Mesendoderm (in vitro differentiated cells): Measurements from ENCODE around the gene CCNA2.

Experiments used
- DNase-seq: peaks from one replicate; pipeline ENCODE4 v3.0.0; 2013
- H2AK5ac ChIP-seq: 2 replicates; pipeline ENCODE4 v1.6.1; 2013; ENCODE audit warnings: low read length, inconsistent platforms
- H2BK120ac ChIP-seq: 2 replicates; pipeline ENCODE4 v1.6.1; 2013; ENCODE audit warnings: low read depth, mild to moderate bottlenecking, low read length, moderate library complexity, mixed read lengths
- H2BK15ac ChIP-seq: replicated peaks from 2 replicates; pipeline ENCODE4 v1.6.1; 2013; ENCODE audit warnings: low read depth, mild to moderate bottlenecking, moderate library complexity
- H2BK5ac ChIP-seq: 2 replicates; pipeline ENCODE4 v1.6.1; 2013; ENCODE audit warnings: low read length, inconsistent platforms
- H3K18ac ChIP-seq: 2 replicates; pipeline ENCODE4 v1.6.1; 2013; ENCODE audit warnings: mild to moderate bottlenecking, low read length, mixed read lengths
- H3K23ac ChIP-seq: one replicate; pipeline ENCODE4 v1.6.1; 2013; ENCODE audit warnings: low read length
- H3K27ac ChIP-seq: 2 replicates; pipeline ENCODE4 v1.5.1; 2013; ENCODE audit warnings: low read depth, mild to moderate bottlenecking, inconsistent platforms, low read length, moderate library complexity
- H3K27me3 ChIP-seq: 2 replicates; pipeline ENCODE4 v1.6.1; 2013; ENCODE audit warnings: low read length, control low read depth, mild to moderate bottlenecking, inconsistent platforms; ENCODE audit not compliant: insufficient read depth, poor library complexity
- H3K36me3 ChIP-seq: 2 replicates; pipeline ENCODE4 v1.6.1; 2013; ENCODE audit warnings: low read length, inconsistent platforms; ENCODE audit not compliant: control insufficient read depth, insufficient read depth
- H3K4ac ChIP-seq: one replicate; pipeline ENCODE4 v1.6.1; 2013; ENCODE audit warnings: low read depth, mild to moderate bottlenecking, low read length, moderate library complexity
- H3K4me1 ChIP-seq: 2 replicates; pipeline ENCODE4 v1.6.1; 2013; ENCODE audit warnings: low read depth, low read length, inconsistent platforms; ENCODE audit not compliant: control insufficient read depth
- H3K4me2 ChIP-seq: 2 replicates; pipeline ENCODE4 v1.6.1; 2013; ENCODE audit warnings: low read length
- H3K4me3 ChIP-seq: 2 replicates; pipeline ENCODE4 v1.5.1; 2013; ENCODE audit warnings: mild to moderate bottlenecking, low read length
- H3K56ac ChIP-seq: one replicate; pipeline ENCODE4 v1.6.1; 2013; ENCODE audit warnings: low read length
- H3K79me1 ChIP-seq: 2 replicates; pipeline ENCODE4 v1.6.1; 2013; ENCODE audit warnings: low read length, inconsistent platforms
- H3K79me2 ChIP-seq: 2 replicates; pipeline ENCODE4 v1.6.1; 2013; ENCODE audit warnings: mild to moderate bottlenecking, low read length; ENCODE audit not compliant: control insufficient read depth, insufficient read depth
- H3K9ac ChIP-seq: 2 replicates; pipeline ENCODE4 v1.6.1; 2013; ENCODE audit warnings: low read length, inconsistent platforms
- H4K5ac ChIP-seq: one replicate; pipeline ENCODE4 v1.6.1; 2013; ENCODE audit warnings: low read length
- H4K8ac ChIP-seq: one replicate; pipeline ENCODE4 v1.6.1; 2013; ENCODE audit warnings: low read depth, mild to moderate bottlenecking, control low read depth, low read length, moderate library complexity
- WGBS: extraction: QIAGEN DNeasy Blood & Tissue Kit; methylation state at CpG from one replicate; pipeline ENCODE4 v1.1.7; 2013; ENCODE audit warnings: low lambda C conversion rate, missing lambda C conversion rate; ENCODE audit not compliant: insufficient coverage; ENCODE audit errors: extremely low coverage; 5-methylcytosine and 5-hydroxymethylcytosine counted together

The CCNA2 gene

DNA sequence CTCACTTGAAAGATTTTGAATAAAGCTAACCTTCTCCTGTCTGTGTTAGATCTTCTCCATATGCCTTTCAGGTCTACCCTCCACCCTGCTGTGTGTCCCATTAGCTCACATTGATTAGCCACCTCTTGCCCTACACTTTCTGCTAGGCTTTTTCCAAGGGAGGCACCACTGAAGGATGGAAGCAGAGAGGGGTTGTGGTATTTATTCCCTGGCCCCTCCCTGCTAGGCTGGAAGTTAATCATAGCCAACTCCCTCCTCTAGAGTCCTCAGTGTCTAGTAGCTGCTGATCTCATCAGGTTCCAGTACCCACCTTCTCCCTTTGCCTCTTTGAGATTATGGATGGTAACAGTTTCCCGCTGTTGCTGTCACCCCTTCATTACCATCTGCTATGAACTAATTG is 49.8 kb downstream of the CCNA2 start:
- Histone ChIP-seq H2AK5ac (no peak overlapping the region), H3K56ac (no peak overlapping the region), H2BK15ac (no peak overlapping the region), H4K5ac (no peak overlapping the region), H3K79me2 (no peaks in the 10 kb centered on the region), H4K8ac (no peak overlapping the region), H2BK5ac (no peak overlapping the region), H3K36me3 (no peaks in the 10 kb centered on the region), H3K27ac (no peak overlapping the region), H3K18ac (no peak overlapping the region), H3K23ac (no peak overlapping the region), H2BK120ac (no peak overlapping the region), H3K4me3 (no peak overlapping the region), H3K4ac (no peak overlapping the region), H3K4me2 (no peak overlapping the region), H3K9ac (no peak overlapping the region), H3K4me1 (no peaks in the 10 kb centered on the region), H3K79me1 (no peaks in the 10 kb centered on the region), H3K27me3 (no peaks in the 10 kb centered on the region)
- DNase-seq: peak; percentile 30
- no CpG with 5 or more reads among the region's 1 CpG for WGBS

DNA sequence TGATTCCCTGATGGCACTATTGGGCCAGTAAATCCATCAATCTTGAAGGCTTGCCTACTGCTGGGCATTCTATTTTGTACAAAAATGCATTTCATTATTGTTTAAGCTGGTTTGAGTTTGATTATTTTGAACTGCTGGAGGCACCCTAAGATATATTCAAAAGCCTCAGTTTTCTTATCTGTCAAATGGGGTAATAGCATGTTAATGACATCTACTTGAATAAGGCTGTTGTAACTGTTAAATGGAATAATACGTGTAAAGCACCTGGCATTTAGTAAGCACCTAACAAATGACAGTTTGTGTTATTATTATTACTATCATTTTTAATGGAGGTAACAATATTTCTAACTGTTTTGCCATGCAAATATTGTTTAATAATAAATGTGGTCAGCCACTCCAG is 51.8 kb downstream of the CCNA2 start:
- H2BK120ac ChIP-seq: no peak overlapping the region
- no peaks in the 10 kb centered on the region for H3K27me3 ChIP-seq
- DNase-seq: no peak
- H2AK5ac ChIP-seq: no peak overlapping the region
- no peak overlapping the region for H2BK5ac ChIP-seq
- H4K8ac ChIP-seq: no peak overlapping the region
- H3K79me2 ChIP-seq: no peaks in the 10 kb centered on the region
- H3K36me3 ChIP-seq: no peaks in the 10 kb centered on the region
- no peak overlapping the region for H3K18ac ChIP-seq
- H3K4ac ChIP-seq: no peak overlapping the region
- no peak overlapping the region for H3K56ac ChIP-seq
- H2BK15ac ChIP-seq: no peak overlapping the region
- H3K79me1 ChIP-seq: no peaks in the 10 kb centered on the region
- H3K4me1 ChIP-seq: no peaks in the 10 kb centered on the region
- no peak overlapping the region for H3K4me3 ChIP-seq
- no peak overlapping the region for H4K5ac ChIP-seq
- no CpG with 5 or more reads among the region's 1 CpG for WGBS
- no peak overlapping the region for H3K27ac ChIP-seq
- H3K4me2 ChIP-seq: no peak overlapping the region
- H3K23ac ChIP-seq: no peak overlapping the region
- no peak overlapping the region for H3K9ac ChIP-seq

DNA sequence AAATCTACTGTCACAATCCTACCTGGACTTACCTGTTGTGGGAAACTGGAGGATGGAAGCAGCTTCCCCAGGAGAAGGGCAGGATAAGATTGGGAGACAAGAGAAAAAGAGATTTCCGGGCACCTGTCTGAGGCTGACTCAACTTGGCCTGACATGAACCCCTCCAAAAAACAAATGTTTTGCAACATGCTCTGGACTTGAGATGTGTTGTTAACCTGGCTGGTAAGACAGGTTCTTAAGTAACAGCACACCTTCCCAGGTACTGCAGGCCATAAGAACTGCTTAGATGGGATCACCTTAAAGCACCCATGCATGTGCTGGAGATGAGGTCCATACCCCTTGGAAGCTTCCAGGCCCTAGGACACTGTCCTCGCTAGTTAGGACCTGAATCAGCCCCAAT is 54.3 kb downstream of the CCNA2 start:
- Histone ChIP-seq H2BK5ac (no peak overlapping the region), H3K4me2 (no peak overlapping the region), H3K79me2 (no peaks in the 10 kb centered on the region), H2BK15ac (no peak overlapping the region), H3K23ac (no peak overlapping the region), H3K4me3 (no peak overlapping the region), H3K79me1 (no peaks in the 10 kb centered on the region), H3K4ac (no peak overlapping the region), H3K56ac (no peak overlapping the region), H3K18ac (no peak overlapping the region), H3K36me3 (no peaks in the 10 kb centered on the region), H4K8ac (no peak overlapping the region), H3K27ac (no peak overlapping the region), H3K9ac (no peak overlapping the region), H4K5ac (no peak overlapping the region), H3K4me1 (no peaks in the 10 kb centered on the region), H3K27me3 (peaks cover 20% of the 10 kb centered on the region), H2BK120ac (no peak overlapping the region), H2AK5ac (no peak overlapping the region)
- no peak for DNase-seq
- whole genome bisulfite sequencing: no CpG with 5 or more reads among the region's 2 CpGs

DNA sequence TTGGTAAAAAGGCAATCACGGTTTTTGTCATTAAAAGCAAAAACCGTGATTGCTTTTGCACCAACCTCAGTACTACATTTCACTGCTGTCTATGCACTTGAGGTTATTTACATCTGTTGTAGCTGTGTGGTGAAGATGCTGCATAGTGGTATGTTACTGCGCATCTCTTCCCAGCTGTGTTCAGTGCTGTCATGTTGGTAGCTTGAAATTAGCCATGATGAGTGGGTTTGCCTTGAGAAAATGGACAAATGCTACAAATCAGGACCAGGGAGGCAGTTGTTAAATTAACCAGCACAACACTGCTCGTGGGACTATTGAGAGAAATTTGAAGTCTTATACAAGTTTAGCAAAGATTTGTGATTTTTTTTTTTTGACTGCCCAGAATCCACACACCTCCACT is 56.5 kb downstream of the CCNA2 start:
- Histone ChIP-seq H3K27me3 (peaks cover 35% of the 10 kb centered on the region), H3K27ac (no peak overlapping the region), H4K8ac (no peak overlapping the region), H2BK15ac (no peak overlapping the region), H2BK120ac (no peak overlapping the region), H3K79me1 (no peaks in the 10 kb centered on the region), H3K79me2 (no peaks in the 10 kb centered on the region), H3K4ac (no peak overlapping the region), H2AK5ac (no peak overlapping the region), H3K23ac (no peak overlapping the region), H3K4me1 (no peaks in the 10 kb centered on the region), H3K9ac (no peak overlapping the region), H3K18ac (no peak overlapping the region), H3K4me2 (no peak overlapping the region), H3K4me3 (no peak overlapping the region), H2BK5ac (no peak overlapping the region), H3K56ac (no peak overlapping the region), H3K36me3 (no peaks in the 10 kb centered on the region), H4K5ac (no peak overlapping the region)
- WGBS: no CpG with 5 or more reads among the region's 4 CpGs
- DNase-seq: no peak
